Effector CD4-positive, alpha-beta T cell (primary cell): ENCODE results near the gene CCDC116.
"Not testable (repeated sequence)": the region's sequence is repeated elsewhere in the genome, so short reads cannot be mapped to it uniquely, and the experiment has no call there.

Experiments used
- DNase-seq: peaks from one replicate; pipeline ENCODE4 v3.0.0-alpha.2; 2020

CCDC116 gene

GRCh38 chr22:21632931-21633330 lies 371 bp downstream of the CCDC116 start:
- no peak for DNase-seq

- DNase-seq = no peak
Observed at GRCh38 chr22:21633481-21633880, 921 bp downstream of the CCDC116 start.

- no peak for DNase-seq
Observed at GRCh38 chr22:21634081-21634480, 1.5 kb downstream of the CCDC116 start.

- no peak for DNase-seq
Observed at GRCh38 chr22:21634844-21635243, 2.3 kb downstream of the CCDC116 start.

- DNase-seq = no peak
Observed at GRCh38 chr22:21635771-21636510, 3.4 kb downstream of the CCDC116 start.

GRCh38 chr22:21636629-21637218 lies 4.2 kb downstream of the CCDC116 start:
- DNase-seq = no peak

GRCh38 chr22:21637450-21637849 lies 4.9 kb downstream of the CCDC116 start:
- not testable (repeated sequence) for DNase-seq

GRCh38 chr22:21639359-21639758 lies 6.8 kb downstream of the CCDC116 start:
- no peak for DNase-seq

- no peak for DNase-seq
Observed at GRCh38 chr22:21640810-21641209, 8.2 kb downstream of the CCDC116 start.

GRCh38 chr22:21641417-21641788 lies 8.8 kb downstream of the CCDC116 start:
- DNase-seq = no peak

GRCh38 chr22:21641789-21642583 lies 9.4 kb downstream of the CCDC116 start, which contains the start of gene SDF2L1:
TSS of gene SDF2L1 (plus strand) at chr22:21642302. CDS start at chr22:21642337, 35 bp downstream.
- DNase-seq = peak; percentile 98

GRCh38 chr22:21642584-21643448 lies 10.3 kb downstream of the CCDC116 start:
- DNase-seq = peak; percentile 37

GRCh38 chr22:21643533-21644357 lies 11.2 kb downstream of the CCDC116 start:
- DNase-seq = no peak

- not testable (repeated sequence) for DNase-seq
Observed at GRCh38 chr22:21645513-21645912, 13.0 kb downstream of the CCDC116 start.

GRCh38 chr22:21646608-21647590 lies 14.3 kb downstream of the CCDC116 start:
- DNase-seq = peak; percentile 74

GRCh38 chr22:21650280-21650679 lies 17.7 kb downstream of the CCDC116 start:
- no peak for DNase-seq

GRCh38 chr22:21650823-21651520 lies 18.4 kb downstream of the CCDC116 start:
- DNase-seq = no peak

- no peak for DNase-seq
Observed at GRCh38 chr22:21651521-21652009, 19.0 kb downstream of the CCDC116 start.

- peak; percentile 82 for DNase-seq
Observed at GRCh38 chr22:21652010-21652546, 19.5 kb downstream of the CCDC116 start.
